ENCODE results near the gene FSD2.
A peak's percentile ranks its signal among the peaks of the same experiment; 100 is the strongest.
"Not testable (repeated sequence)": the region's sequence is repeated elsewhere in the genome, so short reads cannot be mapped to it uniquely, and the experiment has no call there.

Gene FSD2

GRCh38 chr15:82771789-82772607 is 33.9 kb downstream of the FSD2 start:
- Histone ChIP-seq H2AK5ac (ENCODE audit: low read depth, low read length) (no peak overlapping the region), H4K8ac (ENCODE audit: low read depth, low read length) (no peak overlapping the region), H3K14ac (ENCODE audit: low read length) (no peak overlapping the region), H3K4me3 (ENCODE audit: low read length in 2 of 2) (no peak overlapping the region), H3K27ac (replicated peaks; ENCODE audit: low read length) (no peak overlapping the region), H4K91ac (ENCODE audit: low read depth, low read length, poor library complexity) (no peak overlapping the region), H3K9ac (ENCODE audit: low read depth, low read length, poor library complexity) (no peak overlapping the region), H3K36me3 (replicated peaks in 1 of 2; ENCODE audit: control insufficient read depth in 2 of 2, insufficient read depth in 2 of 2, low read length in 2 of 2) (no peaks in the 10 kb centered on the region), H3K79me1 (ENCODE audit: low read depth, low read length) (no peaks in the 10 kb centered on the region), H2BK120ac (ENCODE audit: low read depth, low read length) (no peak overlapping the region), H2AFZ (ENCODE audit: low read length) (no peak overlapping the region), H3K4me2 (ENCODE audit: insufficient read depth, low read length, poor library complexity, severe bottlenecking) (no peak overlapping the region), H3K18ac (ENCODE audit: low read length) (peak overlapping the region; percentile 30), H2BK15ac (ENCODE audit: low read length) (no peak overlapping the region), H2BK5ac (ENCODE audit: low read length) (no peak overlapping the region), H3K23ac (ENCODE audit: low read depth, low read length, poor library complexity) (no peak overlapping the region), H3K4me1 (ENCODE audit: control insufficient read depth in 2 of 2, insufficient read depth in 1 of 2, low read depth in 1 of 2, low read length in 2 of 2) (no peaks in the 10 kb centered on the region), H3K4ac (ENCODE audit: low read length) (no peak overlapping the region), H2BK12ac (ENCODE audit: low read length) (no peak overlapping the region), H3K9me3 (replicated peaks in 1 of 2; ENCODE audit: control insufficient read depth in 2 of 2, insufficient read depth in 1 of 2, low read depth in 1 of 2, low read length in 2 of 2) (no peaks in the 10 kb centered on the region), H3K27me3 (ENCODE audit: control insufficient read depth in 3 of 3, insufficient read depth in 3 of 3, low read depth in 1 of 3, low read length in 3 of 3) (no peaks in the 10 kb centered on the region)
- DNase-seq (ENCODE audit: low spot score): no peak
- no CpG with 5 or more reads among the region's 12 CpGs for WGBS, 2 donors (ENCODE audit: extremely low coverage in 2 of 2, insufficient read length in 2 of 2, insufficient replicate concordance in 1 of 2)

GRCh38 chr15:82768414-82769054 is 37.3 kb downstream of the FSD2 start:
- H4K91ac ChIP-seq (ENCODE audit: low read depth, low read length, poor library complexity): no peak overlapping the region
- no peak overlapping the region for H3K9ac ChIP-seq (ENCODE audit: low read depth, low read length, poor library complexity)
- WGBS, 2 donors (ENCODE audit: extremely low coverage in 2 of 2, insufficient read length in 2 of 2, insufficient replicate concordance in 1 of 2): no CpG with 5 or more reads among the region's 4 CpGs
- H3K27ac ChIP-seq (replicated peaks; ENCODE audit: low read length): no peak overlapping the region
- no peak overlapping the region for H2BK5ac ChIP-seq (ENCODE audit: low read length)
- H2AK5ac ChIP-seq (ENCODE audit: low read depth, low read length): no peak overlapping the region
- no peaks in the 10 kb centered on the region for H3K79me1 ChIP-seq (ENCODE audit: low read depth, low read length)
- no peaks in the 10 kb centered on the region for H3K4me1 ChIP-seq (ENCODE audit: control insufficient read depth in 2 of 2, insufficient read depth in 1 of 2, low read depth in 1 of 2, low read length in 2 of 2)
- H3K9me3 ChIP-seq (replicated peaks in 1 of 2; ENCODE audit: control insufficient read depth in 2 of 2, insufficient read depth in 1 of 2, low read depth in 1 of 2, low read length in 2 of 2): no peaks in the 10 kb centered on the region
- no peak overlapping the region for H3K18ac ChIP-seq (ENCODE audit: low read length)
- H3K4me2 ChIP-seq (ENCODE audit: insufficient read depth, low read length, poor library complexity, severe bottlenecking): no peak overlapping the region
- no peak for DNase-seq (ENCODE audit: low spot score)
- no peak overlapping the region for H2BK120ac ChIP-seq (ENCODE audit: low read depth, low read length)
- H3K23ac ChIP-seq (ENCODE audit: low read depth, low read length, poor library complexity): no peak overlapping the region
- H4K8ac ChIP-seq (ENCODE audit: low read depth, low read length): no peak overlapping the region
- peaks cover 0 to 13% of the 10 kb centered on the region in 2 donors for H3K36me3 ChIP-seq (replicated peaks in 1 of 2; ENCODE audit: control insufficient read depth in 2 of 2, insufficient read depth in 2 of 2, low read length in 2 of 2)
- H2BK12ac ChIP-seq (ENCODE audit: low read length): no peak overlapping the region
- no peaks in the 10 kb centered on the region for H3K27me3 ChIP-seq (ENCODE audit: control insufficient read depth in 3 of 3, insufficient read depth in 3 of 3, low read depth in 1 of 3, low read length in 3 of 3)
- H2BK15ac ChIP-seq (ENCODE audit: low read length): no peak overlapping the region
- H3K4ac ChIP-seq (ENCODE audit: low read length): no peak overlapping the region
- H3K4me3 ChIP-seq (ENCODE audit: low read length in 2 of 2): no peak overlapping the region
- no peak overlapping the region for H3K14ac ChIP-seq (ENCODE audit: low read length)
- H2AFZ ChIP-seq (ENCODE audit: low read length): no peak overlapping the region

GRCh38 chr15:82767163-82767829 is 38.6 kb downstream of the FSD2 start:
- Histone ChIP-seq H3K23ac (ENCODE audit: low read depth, low read length, poor library complexity) (no peak overlapping the region), H3K79me1 (ENCODE audit: low read depth, low read length) (no peaks in the 10 kb centered on the region), H3K27ac (replicated peaks; ENCODE audit: low read length) (no peak overlapping the region), H3K9me3 (replicated peaks in 1 of 2; ENCODE audit: control insufficient read depth in 2 of 2, insufficient read depth in 1 of 2, low read depth in 1 of 2, low read length in 2 of 2) (no peaks in the 10 kb centered on the region), H3K18ac (ENCODE audit: low read length) (no peak overlapping the region), H2BK12ac (ENCODE audit: low read length) (no peak overlapping the region), H3K4me2 (ENCODE audit: insufficient read depth, low read length, poor library complexity, severe bottlenecking) (no peak overlapping the region), H3K4ac (ENCODE audit: low read length) (no peak overlapping the region), H4K91ac (ENCODE audit: low read depth, low read length, poor library complexity) (no peak overlapping the region), H3K27me3 (ENCODE audit: control insufficient read depth in 3 of 3, insufficient read depth in 3 of 3, low read depth in 1 of 3, low read length in 3 of 3) (no peaks in the 10 kb centered on the region), H3K9ac (ENCODE audit: low read depth, low read length, poor library complexity) (no peak overlapping the region), H3K4me3 (ENCODE audit: low read length in 2 of 2) (no peak overlapping the region), H2AFZ (ENCODE audit: low read length) (no peak overlapping the region), H2BK5ac (ENCODE audit: low read length) (peak overlapping the region; percentile 58), H2BK120ac (ENCODE audit: low read depth, low read length) (no peak overlapping the region), H3K36me3 (replicated peaks in 1 of 2; ENCODE audit: control insufficient read depth in 2 of 2, insufficient read depth in 2 of 2, low read length in 2 of 2) (peaks cover 0 to 16% of the 10 kb centered on the region in 2 donors), H3K4me1 (ENCODE audit: control insufficient read depth in 2 of 2, insufficient read depth in 1 of 2, low read depth in 1 of 2, low read length in 2 of 2) (no peaks in the 10 kb centered on the region), H4K8ac (ENCODE audit: low read depth, low read length) (no peak overlapping the region), H2AK5ac (ENCODE audit: low read depth, low read length) (no peak overlapping the region), H2BK15ac (ENCODE audit: low read length) (no peak overlapping the region), H3K14ac (ENCODE audit: low read length) (no peak overlapping the region)
- WGBS, 2 donors (ENCODE audit: extremely low coverage in 2 of 2, insufficient read length in 2 of 2, insufficient replicate concordance in 1 of 2): no CpG with 5 or more reads among the region's 2 CpGs
- DNase-seq (ENCODE audit: low spot score): no peak

DNA sequence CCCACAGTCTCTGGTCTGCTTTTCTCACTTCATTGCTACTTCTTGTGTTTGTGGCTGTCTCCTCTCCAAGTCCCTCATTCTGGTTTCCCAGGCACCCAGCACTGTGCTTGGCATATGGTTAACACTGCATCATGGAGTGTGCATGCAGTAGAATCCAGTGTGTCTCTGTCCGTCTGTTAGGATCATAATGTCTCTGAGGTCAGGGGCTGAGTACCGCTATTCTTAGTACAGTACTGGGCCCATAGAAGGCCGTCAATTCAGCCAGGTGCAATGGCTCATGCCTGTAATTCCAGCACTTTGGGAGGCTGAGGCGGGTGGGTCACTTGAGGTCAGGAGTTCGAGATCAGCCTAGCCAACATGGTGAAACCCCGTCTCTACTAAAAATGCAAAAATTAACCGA is 39.7 kb downstream of the FSD2 start:
- not testable (repeated sequence) for H2BK12ac ChIP-seq (ENCODE audit: low read length); H3K4ac ChIP-seq (ENCODE audit: low read length); H3K4me3 ChIP-seq (ENCODE audit: low read length in 2 of 2); H3K27me3 ChIP-seq (ENCODE audit: control insufficient read depth in 3 of 3, insufficient read depth in 3 of 3, low read depth in 1 of 3, low read length in 3 of 3); H3K14ac ChIP-seq (ENCODE audit: low read length); H3K27ac ChIP-seq (replicated peaks; ENCODE audit: low read length); H3K4me2 ChIP-seq (ENCODE audit: insufficient read depth, low read length, poor library complexity, severe bottlenecking); H4K91ac ChIP-seq (ENCODE audit: low read depth, low read length, poor library complexity); H2AFZ ChIP-seq (ENCODE audit: low read length); H3K23ac ChIP-seq (ENCODE audit: low read depth, low read length, poor library complexity); H2AK5ac ChIP-seq (ENCODE audit: low read depth, low read length); H2BK120ac ChIP-seq (ENCODE audit: low read depth, low read length); DNase-seq (ENCODE audit: low spot score); H2BK5ac ChIP-seq (ENCODE audit: low read length); H3K18ac ChIP-seq (ENCODE audit: low read length); H3K9ac ChIP-seq (ENCODE audit: low read depth, low read length, poor library complexity); H3K79me1 ChIP-seq (ENCODE audit: low read depth, low read length); H4K8ac ChIP-seq (ENCODE audit: low read depth, low read length); H3K4me1 ChIP-seq (ENCODE audit: control insufficient read depth in 2 of 2, insufficient read depth in 1 of 2, low read depth in 1 of 2, low read length in 2 of 2); H2BK15ac ChIP-seq (ENCODE audit: low read length); H3K9me3 ChIP-seq (replicated peaks in 1 of 2; ENCODE audit: control insufficient read depth in 2 of 2, insufficient read depth in 1 of 2, low read depth in 1 of 2, low read length in 2 of 2)
- WGBS, 2 donors (ENCODE audit: extremely low coverage in 2 of 2, insufficient read length in 2 of 2, insufficient replicate concordance in 1 of 2): no CpG with 5 or more reads among the region's 7 CpGs
- peaks cover 2 to 22% of the 10 kb centered on the region in 2 donors for H3K36me3 ChIP-seq (replicated peaks in 1 of 2; ENCODE audit: control insufficient read depth in 2 of 2, insufficient read depth in 2 of 2, low read length in 2 of 2)
